Suppressor macrophage treated with lipopolysaccharide for 1 hour (primary cell): Measurements from ENCODE around the gene MEF2D.

ENCODE experiments used
- DNase-seq, 3 donors: peaks; one replicate each; pipeline ENCODE4 v3.0.0-alpha.2; 2020 to 2022

The MEF2D gene

DNA sequence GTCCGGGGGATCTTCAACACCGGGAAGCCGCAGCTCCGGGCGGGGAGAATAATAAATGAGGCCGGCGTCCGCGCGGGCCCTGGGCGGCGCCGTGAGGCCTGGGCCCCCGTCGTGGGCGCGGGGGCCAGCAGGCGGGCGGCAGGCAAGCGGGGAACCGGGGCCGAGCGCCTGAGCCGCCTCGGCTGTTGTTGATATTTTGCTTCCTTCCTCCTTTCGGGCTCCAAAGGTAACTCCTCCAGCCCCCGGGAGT lies at the start of gene MEF2D:
Gene MEF2D, minus strand, starts transcription at position 233 of the 250 bp plus-strand sequence. CDS start 17,483 bp downstream, outside the sequence.
- DNase-seq: no peak

DNA sequence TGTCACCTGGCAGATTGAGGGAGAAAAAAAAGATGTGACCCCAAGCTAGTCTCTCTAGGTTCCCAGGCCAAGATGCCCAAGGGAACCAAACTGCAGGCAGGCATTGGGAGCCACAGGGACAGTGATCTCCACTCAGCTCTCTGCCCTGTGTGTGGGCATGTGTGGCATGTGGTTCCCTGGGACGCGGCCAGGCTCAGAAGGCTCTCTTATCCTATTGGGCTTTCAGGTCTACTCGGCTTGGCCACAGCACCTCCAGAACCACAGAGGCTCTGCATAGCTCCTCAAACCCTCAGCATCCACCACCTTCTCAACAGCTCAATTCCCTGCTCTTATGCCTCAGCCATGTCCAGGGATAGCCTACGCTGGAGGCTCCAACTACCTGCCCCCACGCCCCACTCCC lies 49.8 kb upstream of the MEF2D start:
- DNase-seq: no peak

DNA sequence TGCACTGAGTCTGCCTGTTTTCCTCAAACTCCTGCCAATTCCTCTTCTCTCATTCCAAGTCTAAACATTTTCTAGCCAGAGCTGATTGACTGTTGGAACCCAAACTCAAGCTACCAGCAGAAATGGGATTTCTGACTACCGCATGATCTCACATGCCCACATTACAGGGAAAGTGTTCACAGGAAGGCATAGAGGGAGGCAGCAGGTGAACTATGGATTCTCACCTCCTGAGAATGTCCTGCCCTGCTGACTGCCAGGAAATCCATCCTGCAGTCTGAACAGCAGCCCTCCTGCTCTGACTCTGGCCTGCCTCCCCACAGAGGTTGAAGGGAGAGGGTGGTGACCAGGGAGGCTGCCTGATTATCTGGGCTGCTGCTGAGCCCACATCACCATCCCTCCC lies 49.3 kb upstream of the MEF2D start:
- DNase-seq: no peak

DNA sequence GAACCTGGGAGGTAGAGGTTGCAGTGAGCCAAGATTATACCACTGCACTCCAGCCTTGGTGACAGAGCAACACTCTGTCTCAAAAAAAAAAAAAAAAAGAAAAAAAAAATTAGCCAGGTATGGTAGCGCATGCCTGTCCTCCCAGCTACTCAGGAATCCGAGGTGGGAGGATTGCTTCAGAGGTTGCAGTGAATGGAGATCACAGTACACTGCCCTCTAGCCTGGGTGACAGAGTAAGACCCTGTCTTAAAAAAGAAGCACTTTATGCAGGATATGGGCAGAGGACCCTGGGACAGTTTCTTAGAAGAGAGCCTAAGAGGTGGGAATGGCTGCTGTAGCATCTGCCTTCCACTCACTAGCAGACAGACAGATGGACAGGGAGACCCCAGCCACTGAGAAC lies 48.8 kb upstream of the MEF2D start:
- no peak for DNase-seq

DNA sequence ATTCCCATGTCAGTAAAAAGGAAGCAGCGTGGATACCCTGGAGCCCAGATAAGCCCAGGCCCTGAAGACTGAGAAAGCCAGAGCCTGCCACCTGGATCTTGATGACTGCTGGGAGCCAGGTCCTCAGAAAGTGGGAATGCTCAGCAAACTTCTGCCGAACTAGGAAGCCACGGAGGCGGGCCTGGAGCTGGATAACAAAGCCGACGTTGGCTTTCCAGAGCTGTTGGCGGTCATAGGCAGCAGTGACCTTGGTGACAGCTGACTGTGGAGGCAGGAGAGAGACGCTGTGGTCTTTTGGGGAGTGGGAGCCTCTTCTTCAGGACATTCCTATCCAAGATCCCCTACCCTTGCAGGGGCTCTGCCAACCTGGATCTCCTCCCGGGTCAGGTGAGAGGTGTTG lies 47.4 kb upstream of the MEF2D start:
- DNase-seq: no peak

DNA sequence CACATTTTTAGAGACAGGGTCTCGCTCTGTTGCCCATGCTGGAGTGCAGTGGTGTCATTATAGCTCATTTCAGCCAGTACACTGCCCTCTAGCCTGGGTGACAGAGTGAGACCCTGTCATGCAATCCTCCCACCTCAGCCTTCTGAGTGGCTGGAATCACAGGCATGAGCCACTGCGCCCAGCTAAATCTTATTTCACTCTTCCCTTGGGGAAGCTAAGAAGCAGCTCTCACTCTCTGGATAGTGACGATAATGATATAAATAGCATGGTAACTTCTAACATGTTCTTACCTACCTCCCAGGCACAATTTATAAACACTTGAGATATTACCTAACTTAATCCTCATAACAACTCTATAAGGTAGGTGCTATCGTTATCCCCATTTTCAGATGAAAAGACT lies 46.9 kb upstream of the MEF2D start:
- no peak for DNase-seq

DNA sequence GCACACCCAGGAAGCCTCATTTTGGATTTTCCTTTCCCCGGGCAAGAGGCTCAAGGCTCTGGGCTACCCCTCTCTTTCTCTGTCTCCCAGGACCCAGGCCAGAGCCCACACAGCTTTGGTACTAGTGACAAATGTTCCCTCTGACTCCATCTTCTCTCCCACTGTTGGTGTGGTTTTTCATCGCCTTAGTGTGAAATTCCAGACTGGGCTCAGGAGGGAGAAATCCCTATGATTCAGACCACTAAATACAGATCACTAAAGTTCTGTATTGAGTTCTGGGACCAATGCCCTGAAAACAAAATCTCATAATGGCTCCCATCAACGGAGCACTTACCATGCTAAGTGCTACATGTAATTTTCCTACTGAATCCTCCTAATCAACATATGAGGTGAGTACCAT lies 45.7 kb upstream of the MEF2D start:
- no peak for DNase-seq

DNA sequence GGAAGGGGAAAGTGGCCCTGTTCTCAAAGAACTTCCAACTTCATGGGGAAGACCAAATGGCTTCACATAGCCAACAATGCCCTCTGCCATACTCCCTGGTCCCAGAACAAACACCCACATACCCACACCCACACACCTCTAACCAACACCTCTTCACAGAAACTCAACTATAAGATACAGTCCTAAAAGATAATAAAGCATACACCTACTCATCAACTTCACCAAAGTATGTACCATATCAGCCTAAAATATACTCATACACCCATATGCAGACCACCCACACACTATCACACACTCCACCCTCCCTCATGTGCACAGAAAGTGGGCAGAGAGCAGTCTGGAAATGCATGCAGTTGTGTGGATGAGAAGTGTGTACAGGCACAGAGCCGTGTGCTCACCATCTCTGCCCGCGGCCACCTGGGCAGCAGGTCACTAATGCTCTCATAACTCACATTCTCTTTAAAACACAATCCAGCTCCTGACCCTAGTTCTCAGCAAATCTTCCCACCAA lies 44.1 kb upstream of the MEF2D start:
- DNase-seq: no peak

DNA sequence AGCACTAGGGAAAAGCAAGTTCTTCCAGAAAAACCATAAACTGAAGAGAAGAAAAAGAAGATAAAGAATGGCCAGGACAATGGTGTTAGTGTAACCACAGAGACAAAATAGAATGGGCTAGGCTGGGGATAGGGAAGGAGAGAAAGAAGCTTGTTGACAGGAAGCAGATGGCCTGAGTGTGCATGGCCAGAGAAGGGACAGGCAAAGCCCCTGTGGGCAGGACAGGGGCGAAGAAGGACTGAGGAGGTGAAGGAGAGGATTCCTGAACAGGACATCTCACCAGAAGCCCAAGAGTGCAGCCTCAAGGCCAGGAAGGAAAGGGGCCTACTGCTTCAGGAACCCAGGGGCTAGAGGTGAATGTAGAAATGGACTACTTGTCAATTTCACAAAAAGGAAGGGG lies 42.5 kb upstream of the MEF2D start:
- DNase-seq: no peak

DNA sequence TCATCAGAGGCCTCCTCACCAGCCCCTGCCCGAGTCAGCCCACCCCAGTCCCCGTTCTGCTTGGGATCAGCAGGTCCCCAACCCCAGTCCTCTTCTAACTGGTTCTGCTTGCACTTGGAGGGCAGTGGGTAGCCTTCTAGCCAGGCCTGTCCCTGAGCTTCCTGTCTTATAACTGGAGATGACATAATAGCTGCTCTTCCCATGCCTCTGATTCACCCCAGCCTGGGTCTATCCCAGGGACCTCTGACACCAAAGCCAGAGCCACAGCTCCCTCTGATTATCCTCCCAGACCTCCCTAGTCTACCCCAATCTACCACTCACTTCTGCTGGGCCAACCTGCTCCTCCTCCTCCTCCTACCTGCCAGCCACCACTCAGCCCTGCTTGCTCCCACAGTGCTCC lies 40.4 kb upstream of the MEF2D start:
- peak; percentile 84 to 89 (median 86) for DNase-seq

DNA sequence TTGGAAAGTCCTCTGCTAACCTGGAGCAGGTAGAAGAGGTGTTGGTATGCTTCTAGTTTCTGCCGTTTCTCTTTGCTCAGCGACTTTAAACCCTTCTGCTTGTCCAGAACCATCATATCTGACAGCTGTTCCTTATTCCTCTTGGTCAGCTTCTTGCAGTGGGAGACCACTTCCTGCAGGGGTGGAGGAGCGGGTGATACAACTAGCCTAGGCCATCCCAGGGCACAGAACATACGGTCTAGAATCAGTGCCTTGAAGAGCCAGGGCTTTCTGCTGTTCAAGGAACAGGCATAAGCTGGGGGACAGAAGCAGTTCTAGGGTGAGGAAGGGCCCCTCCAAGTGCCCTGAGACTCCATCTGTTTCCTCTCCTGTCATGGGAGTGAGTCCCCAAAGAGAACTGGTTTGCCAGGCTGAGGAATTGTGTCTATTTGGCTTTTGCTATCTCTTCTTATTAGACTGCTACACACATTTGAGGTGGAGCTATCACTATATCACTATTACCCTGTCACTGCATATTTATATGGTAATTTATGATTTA lies 39.3 kb upstream of the MEF2D start:
- DNase-seq: peak; percentile 59 to 65 (median 59)

DNA sequence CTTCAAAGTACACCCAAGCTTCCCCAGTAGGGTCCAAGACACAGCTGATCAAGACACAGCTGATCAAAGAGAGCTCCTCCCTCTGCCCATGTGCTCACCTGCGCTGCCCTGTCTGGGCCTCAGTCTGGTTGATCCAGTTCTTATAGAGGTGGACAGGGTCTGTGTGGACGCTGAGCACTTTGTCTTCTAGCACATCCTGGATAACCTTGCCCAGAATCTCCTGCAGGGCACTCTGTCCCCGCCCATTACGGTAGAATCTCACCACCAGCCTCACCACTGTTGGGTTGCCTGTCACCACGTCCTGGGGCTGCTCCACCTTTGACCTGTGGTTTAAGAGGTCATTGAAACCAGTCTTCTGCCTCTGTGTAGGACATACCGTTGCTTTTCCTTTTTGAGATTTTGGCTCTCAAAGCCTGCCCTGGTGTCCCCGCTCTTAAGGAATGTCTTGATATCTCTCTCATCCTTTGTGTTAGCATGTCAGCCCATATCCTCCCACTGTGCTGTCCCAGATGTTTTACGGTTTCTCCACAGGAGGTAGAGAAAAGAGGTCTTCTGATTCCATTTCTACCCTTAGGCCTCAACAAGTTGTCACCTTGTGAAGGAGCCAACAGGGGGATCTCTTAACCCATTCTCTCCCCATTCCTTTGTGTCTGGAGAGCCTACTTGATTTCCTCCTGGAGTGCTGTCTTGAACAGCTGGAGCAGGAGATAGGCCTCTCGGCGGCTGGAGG lies 38.3 kb upstream of the MEF2D start:
- DNase-seq: no peak

DNA sequence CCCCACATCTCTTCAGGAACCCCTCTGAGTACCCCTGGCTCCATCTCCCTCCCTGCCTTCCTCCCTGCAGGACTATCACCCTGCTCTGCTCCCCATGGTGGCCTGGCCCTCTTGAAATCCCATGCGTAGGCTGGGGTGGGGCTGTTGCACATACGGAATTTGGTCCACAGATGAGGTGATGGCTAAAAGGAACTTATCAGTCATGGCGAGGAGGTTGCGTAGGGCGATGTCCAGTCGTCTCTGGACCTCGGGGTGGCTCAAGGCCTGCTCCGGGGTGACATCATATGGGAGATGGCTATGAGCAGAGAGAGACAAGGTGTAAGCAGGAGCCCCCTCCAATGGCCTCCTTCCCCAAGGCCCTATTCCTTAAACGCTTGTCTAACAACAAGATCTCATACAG lies 36.5 kb upstream of the MEF2D start:
- DNase-seq: no peak

DNA sequence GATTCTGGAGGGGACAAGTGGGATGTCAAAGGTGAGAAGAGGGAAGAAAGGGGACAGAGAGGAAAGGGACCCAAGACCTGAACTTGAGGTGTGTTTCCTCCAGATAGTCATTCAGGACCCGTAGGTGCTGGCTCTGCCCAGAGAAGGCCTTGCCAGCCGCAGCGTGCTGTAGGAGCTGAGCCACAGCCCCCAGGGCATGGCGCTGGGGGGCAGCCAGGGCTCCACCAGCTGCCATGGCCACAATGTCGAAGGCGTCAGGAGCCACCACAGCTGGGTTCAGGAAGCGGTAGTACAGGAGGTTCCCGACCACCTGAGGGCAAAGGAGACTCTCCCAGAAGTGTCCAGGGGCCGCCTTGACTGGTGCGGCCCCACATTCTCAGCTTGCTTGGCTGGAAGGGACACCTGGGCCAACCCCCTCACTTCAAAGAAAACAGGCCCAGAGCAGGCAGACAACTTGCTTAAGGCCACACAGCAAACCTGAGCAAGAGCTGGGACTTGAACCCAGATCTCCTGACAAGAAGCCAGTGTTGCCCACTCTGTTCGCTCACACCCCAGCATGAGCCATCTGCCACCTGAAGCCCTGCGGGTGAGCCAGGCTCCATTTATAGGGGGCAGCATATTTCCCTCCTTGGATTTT lies 34.0 kb upstream of the MEF2D start:
- no peak for DNase-seq

DNA sequence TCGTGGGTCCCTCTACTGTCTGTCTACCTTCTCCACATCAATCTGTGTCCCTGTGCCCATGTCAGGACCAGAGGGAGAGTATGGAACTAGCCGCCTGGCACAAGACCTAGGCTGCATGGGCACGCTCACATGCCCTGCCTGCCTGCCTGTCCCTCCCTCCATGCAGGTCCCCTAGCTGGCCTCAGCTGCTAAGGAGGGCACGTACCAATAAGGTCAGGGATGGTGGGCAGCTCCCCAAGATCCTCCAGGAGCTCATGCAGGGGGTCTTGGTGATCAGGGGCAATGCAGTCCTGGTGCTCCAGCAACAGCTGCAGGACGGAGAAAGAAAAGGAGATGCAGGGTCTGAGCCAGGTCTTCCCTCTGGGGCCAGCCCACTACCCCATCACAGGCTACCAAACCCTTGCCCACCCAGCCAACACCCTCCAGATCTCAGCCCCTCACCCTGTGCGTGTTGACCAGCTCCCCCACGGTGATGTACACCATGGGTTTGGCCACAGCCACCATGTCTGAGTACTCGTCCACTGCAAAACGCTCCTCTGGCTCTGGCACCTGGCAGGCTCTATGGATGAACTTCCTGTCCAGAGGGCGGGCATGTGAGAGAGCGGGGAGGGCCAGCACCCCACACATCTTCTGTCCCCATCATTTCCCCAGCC lies 33.1 kb upstream of the MEF2D start:
- DNase-seq: no peak

DNA sequence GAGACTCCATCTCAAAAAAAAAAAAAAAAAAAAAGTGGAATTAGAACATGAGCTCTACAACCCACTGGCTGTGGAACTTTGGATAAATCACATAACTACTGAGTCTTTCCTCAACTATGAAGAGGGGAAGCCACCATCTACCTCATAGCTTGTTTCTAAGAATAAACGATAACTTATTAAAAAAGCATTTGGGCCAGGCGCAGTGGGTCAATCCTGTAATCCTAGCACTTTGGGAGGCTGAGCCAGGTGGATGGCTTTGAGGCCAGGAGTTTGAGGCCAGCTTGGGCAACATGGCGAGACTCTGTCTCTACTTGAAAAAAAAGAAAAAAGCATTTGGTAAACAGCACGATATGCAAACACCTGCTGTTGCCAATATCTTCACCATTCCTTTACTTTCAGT lies 31.8 kb upstream of the MEF2D start:
- no peak for DNase-seq

DNA sequence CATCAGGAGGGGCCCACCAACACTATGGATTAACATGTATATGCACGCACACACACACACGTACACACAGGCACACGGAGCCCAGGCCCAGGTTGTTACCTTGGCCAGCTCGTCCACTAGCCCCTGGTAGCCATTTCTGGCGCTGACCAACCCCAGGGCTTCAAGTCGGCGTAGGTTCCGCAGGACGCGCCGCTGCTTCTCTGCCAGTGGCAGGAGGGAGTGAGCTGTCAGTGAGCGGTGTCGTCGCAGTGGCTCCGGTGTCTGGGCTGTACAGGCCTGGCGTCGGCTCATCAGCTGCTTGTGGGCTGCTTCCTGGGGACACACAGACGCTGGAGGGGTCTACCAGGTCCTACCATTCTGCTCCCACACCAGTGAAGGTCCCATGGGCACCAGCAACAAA lies 29.4 kb upstream of the MEF2D start:
- DNase-seq: no peak

DNA sequence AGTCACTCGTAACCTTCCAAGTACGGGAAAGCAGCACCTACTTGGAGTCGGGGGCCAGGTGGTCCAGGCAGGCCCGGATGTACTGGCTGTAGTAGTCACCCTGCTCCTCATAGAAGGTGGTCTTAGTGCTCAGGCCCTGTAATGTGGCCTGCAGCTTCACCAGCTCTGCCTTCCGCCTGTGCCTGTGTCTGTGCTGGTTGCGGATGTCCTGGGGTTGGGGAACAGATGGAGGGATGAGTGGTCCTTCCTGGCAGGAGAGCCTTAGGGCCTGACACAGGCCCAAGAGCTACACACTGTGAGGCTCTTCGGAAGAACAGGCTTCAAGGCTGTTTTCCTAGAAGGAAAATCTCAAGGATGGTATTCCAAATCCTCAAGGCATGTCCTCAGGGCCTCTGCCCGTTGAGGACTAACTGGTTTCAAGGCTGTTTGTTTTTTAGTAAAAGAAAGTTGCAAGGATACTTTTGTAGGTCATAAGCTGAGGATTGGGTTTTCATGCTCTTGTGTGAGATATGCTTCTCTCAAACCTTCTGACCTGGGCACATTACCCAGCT lies 28.4 kb upstream of the MEF2D start:
- no peak for DNase-seq

DNA sequence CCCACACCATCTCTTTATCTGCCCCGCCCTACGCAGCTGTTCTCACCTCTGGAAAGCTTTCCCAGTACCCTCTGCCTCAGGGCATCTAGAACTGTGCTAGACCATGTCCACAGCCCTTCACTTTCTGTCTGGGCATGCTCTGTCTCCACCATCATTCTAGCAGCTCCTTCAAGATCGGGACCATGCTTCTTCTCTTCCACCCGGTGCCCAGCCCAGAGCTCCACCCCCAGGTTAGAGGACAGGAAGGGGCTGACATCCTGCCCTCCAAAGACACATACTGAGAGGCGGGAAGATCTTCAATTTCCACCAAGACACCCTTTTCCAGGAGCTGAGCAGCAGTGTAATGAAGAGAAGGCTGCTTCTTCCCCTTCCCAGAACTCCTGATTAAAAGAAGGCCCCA lies 27.7 kb upstream of the MEF2D start:
- no peak for DNase-seq

DNA sequence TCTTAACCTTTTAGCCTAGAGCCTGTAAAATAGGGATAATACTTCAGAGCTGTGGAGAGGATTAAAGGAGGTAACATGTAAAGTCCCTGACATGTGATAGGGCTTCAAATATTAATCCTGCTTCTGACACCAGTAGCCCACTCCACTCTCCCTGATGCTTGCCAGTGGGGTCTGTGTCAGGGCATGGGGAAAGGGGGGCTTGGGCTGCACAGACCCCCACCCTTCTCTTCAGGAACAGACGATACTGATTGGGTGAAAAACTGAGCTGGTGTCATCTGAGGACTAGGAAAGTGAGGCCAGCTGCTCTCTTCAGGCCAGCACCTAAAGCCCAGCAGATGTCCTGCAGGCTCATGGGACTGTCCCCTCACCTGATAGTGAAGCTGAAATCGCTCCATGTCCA lies 27.0 kb upstream of the MEF2D start:
- no peak for DNase-seq

DNA sequence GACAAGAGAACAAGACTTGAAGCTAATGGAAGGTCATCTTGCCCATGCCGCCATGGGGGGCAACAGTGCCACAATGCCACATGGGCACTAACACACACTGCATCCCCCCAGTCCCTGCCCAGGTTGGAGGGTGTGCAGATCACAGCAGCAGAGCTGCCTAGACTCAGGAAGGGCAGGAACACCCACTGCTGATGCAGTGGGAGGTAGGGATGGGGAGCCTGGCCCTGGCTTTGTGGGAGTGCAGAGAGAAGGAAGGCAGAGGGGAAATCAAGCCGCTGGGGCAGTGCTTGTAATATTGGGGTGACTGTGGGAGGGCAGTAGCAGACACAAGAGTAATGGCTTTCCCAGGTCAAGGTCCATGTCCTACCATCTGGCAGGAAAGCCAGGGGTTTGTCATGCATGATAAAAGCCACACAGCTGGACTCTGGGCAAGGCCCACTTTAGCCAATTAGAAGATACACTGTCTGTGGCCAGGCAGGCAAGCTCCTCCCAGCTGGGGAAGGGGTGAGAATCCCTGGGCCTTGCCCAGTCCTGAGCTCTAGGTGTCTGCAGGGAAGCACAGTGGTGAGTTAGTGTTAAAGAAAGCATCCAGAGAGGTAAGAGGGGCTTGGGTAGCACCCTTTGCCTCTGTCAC lies 25.4 kb upstream of the MEF2D start:
- no peak for DNase-seq

DNA sequence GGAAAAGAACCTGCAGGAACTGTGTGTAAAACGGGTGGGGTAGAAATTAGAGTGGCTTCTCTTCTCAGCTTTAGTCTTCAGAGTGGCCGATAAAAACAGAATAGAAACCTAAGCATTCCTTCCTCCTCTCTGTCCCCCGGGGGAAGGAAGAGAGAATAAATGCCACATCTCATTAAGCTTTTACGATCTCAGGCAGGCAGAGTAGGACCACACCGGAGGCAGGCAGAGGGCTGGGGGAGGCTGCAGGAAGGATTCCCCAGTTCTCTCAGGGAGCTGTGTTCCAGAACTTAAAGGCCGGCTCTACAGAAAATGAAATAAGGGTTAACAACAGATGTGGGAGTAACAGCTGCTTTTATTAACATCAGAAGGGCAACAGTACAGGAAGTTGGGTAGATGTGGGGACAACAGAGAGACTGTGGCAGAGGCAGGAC lies 24.5 kb upstream of the MEF2D start:
- peak in 1 of 3 donors; percentile 42 for DNase-seq

DNA sequence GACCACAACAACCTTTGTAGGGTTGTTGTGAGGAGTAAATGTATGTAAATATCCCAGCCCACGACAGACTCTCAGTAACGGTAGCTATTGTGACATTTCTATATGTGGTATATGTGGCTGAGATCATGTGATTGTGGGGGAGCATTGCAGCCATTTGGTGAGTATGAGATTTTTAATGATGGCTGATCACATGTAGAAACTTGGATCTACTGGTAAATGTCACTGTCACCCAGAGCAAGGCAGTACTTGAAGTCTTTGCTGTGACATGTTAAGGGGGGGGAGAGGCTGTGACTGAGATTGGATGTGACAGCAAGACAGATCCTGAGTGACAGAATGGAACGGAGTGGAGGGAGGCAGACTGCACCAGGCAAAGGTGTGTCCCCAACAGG lies 23.9 kb upstream of the MEF2D start:
- peak; percentile 51 to 63 (median 58) for DNase-seq
